ENCODE measurements around the gene RTN4RL2.

Gene RTN4RL2

DNA sequence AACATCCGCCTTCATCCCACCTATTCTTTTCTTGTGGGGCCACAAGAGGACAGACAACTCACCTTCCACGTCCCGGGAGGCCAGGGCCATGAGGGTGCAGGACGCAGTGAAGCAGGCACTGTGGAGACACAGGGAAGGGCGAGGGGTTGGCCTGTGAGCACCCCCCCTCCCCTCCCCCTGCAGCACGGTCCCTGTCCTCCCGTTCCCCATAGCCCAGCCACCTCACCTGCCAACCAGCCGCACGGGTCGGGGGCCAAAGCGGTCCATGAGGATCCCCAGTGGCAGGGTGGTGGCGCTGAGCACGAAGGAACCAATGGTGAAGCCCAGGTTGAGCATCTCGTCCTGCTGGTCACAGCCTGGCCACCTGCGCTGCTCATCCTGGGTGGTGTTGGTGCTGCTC, 40.6 kb downstream of the RTN4RL2 start:
- DNase-seq: no peak

DNA sequence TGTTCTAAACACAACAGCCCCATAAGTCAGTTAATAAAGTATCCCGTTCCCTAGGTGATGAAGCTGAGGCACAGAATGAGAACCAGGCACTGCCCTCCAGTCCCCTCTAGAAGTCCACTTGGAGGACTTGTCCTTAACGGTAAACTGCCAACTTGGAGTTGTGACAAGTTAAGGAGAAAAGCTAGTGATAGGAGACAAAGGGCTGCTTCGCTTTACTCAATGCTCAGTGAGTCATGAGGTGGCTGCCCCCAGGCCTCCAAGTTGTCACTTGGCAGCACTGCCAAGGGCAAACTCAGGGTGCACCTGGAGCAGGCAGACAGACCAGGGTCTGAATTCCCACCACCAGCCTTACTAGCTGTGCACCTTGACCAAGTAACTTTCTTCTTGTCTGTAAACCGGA, 41.6 kb downstream of the RTN4RL2 start:
- no peak for DNase-seq

DNA sequence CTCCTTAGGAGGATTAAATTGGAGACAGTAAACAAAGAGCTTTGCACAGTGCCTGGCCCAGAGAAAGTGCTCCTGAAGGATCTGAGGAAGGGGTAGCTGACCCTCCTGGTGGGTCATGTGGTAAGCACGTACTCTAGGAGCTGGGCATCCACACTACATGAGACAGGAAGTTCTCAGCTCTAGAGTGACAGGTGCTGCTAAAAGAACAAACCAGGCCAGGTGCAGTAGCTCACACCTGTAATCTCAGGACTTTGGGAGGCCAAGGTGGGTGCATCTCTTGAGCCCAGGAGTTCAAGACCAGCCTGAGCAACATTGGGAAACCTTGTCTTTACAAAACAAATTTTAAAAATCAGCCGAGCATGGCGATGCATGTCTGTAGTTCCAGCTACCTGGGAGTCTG, 42.0 kb downstream of the RTN4RL2 start:
- DNase-seq: no peak

DNA sequence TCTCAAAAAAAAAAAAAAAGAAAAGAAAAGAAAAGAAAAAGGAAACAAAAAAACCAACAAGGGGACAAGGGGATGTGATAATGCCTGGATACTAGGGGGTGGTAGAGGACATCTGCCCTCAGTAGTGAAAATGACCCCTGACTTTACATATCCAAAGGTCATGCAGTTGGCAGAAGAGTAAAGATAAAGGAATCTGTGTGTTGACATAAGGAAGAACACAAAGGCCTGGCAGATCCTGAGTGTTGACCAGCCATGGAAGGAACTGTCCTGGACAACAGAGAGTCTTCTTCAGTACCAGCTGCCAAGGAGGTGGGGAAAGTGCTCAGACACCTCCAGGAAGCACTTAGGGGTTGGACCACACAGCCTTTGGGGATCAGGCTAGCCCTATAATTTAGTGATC, 42.5 kb downstream of the RTN4RL2 start:
- no peak for DNase-seq

DNA sequence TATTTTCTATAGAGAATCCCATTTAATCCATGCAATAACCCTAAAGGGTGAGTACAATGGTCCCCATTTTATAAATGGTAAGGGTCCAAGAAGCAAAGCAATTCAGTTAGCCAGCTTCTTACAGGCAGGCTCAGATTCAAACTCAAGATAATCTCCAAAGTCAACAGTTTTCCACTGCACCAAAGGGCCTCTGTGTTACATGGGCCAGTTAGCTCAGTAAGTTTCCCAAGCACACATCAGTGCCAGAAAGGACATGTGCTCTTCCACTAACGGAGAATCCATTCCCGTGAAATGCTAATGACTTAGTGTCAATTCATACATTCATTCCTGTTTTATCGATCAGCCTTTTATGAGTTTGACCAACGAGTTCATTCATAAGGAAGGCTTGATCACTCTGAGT, 44.2 kb downstream of the RTN4RL2 start:
- no peak for DNase-seq

DNA sequence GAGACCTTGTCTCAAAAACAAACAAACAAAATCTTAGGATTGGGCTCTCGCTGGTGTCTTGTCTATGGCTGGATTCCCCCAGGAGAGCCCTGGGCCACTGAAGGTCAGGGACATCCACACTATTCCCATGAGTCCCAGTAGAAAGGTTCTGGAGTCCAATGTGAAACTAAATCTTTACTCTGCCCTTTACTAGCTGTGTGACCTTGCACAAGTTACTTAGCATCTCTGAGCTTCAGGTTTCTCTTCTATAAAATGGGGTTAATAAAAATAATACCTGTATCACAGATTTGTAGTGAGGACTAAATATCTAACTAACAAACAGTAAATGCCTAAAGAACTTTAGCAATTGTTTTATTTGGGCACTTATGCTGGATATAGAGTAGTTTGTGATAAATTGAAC, 46.2 kb downstream of the RTN4RL2 start:
- no peak for DNase-seq

DNA sequence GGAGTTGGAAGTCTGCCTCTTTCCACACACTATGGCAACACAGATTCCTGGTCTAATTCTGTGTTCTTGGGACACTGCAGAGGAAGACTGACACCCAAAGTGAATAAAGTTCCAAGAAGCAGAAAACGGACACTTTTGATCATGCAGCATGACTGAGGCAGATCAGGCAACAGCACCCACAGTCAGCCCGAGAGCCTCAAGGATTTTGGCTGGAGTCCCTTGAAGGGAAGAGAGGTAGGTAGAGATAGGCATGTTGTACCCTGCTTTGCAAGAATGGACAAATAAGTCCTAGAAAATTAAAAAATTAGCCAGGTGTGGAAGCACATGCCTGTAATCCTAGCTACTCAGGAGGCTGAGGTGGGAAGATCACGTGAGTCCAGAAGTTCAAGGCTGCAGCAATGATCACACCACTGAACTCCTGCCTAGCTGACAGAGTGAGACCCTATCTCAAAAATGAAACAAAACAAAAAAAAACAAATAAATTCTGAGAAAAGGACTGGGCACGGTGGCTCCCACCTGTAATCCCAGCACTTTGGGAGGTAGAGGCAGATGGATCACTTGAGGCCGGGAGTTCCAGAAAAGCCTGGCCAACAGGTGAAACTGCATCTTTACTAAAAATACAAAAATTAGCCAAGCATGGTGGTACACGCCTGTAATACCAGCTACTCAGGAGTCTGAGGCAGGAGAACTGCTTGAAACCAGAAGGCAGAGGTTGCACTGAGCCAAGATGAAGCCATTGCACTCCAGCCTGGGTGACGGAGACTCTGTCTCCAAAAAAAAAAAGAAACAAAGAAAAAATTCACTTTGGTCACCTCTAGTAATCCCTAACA, 48.2 kb downstream of the RTN4RL2 start:
- no peak for DNase-seq

DNA sequence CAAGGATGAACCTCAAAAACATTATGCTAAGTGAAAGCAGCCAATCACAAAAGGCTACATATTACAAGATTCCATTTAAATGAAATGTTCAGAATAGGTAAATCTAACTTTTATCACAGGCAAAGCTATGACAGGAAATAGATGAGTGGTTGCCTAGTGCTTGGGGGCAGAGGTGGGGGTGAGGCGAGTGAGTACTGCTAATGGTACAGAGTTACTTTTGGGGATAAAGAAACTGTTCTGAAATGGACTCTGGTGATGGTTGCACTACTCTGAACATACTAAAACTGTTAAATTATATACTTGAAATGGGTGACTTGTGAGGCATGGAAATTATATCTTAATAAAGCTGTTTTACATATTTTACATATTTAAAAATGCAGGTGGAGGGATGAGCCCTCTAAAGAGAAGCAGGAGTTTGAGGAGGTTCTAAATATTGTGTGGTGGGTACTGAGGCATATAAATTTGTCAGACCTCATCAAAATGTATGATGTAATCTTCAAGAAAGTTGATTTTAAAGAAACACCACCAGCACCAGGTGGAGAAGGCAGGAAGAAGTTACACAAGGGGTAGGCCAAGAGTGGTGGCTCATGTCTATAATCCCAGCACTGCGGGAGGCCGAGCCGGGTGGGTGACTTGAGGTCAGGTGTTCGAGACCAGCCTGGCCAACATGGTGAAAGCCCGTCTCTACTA, 51.6 kb downstream of the RTN4RL2 start:
- no peak for DNase-seq

DNA sequence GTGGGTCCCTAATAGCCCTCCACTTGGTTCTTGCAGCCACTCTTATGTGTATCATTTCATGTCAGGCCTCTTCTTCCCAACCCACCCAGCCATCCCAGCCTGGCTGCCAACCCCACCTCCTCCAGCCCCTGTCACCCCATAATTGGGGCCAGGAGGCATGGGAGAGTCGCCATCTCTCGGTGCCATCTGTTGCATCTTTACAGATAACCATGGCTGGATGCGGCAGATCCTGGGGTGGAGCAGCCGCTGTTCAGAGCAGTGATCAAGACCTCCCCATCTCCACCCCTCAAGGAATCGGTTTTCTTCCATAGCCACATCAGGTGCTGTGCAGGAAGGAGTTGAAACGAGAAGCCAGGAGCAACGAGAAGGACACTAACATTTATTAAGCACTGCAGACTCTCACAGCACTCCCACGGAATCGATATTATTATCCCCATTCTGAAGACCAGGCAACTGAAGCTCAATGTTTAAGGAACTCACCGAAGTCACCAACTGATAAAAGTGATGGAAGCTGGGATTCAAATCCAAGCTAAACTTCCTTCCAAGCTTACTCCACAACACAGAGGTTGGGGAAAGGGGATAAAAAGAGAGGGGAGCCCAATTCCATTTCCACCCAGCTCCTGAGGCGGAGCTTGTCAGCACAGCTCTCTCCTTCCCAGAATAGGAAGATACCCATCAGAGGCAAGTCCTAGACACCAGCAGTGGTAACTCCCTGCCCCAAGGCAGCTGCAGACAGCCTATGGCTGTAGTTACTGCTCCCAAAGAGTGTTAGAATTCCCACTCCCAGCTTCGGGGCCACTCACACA, 52.5 kb downstream of the RTN4RL2 start:
- no peak for DNase-seq

DNA sequence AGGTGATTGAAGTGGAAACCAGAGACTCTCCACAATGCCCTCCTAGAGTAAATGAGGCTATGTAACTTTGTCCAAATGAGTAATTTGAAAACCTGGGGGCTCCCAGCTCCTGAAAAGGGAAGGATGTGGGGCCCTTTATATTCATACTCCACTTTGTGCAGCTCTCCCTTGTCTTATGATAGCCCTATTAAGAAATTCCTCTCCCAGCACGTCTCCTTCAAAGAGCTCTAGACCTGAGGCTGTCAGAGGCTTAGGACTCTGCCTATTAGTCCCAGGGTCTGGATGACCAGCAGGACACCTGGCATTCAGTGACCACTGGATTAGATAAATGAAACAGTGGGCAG, 53.1 kb downstream of the RTN4RL2 start:
- DNase-seq: no peak

DNA sequence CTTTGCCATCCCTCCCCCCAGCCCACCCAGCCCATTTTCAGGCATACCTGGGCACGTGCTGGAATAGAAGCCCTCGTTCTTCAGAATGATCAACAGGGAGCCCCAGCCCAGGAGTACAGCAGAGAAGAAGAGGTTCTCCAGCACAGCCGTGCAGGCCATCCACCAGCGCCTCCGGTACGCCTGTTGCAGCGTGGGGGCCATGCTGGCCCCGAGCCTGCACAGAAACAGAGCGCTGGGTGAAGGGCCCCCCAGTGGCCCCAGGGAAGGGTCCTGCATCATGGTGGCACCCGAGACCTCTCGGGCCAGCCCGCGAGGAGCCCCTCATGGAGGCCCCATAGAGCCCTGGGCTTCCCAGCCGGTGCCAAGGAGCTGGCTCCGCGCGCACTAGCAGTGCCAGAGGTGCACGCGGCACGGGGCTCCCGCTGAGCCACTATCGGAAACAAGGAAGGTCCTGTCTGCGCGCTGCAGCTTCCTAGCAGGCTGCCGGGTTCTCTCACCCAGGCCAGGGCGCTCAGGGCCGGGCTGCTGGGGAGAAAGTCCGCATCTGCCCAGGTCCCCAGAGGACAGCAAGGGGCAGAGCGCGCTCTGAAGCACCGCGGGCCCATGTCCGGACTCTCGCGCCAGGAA, 53.7 kb downstream of the RTN4RL2 start:
- DNase-seq: peak; percentile 36

DNA sequence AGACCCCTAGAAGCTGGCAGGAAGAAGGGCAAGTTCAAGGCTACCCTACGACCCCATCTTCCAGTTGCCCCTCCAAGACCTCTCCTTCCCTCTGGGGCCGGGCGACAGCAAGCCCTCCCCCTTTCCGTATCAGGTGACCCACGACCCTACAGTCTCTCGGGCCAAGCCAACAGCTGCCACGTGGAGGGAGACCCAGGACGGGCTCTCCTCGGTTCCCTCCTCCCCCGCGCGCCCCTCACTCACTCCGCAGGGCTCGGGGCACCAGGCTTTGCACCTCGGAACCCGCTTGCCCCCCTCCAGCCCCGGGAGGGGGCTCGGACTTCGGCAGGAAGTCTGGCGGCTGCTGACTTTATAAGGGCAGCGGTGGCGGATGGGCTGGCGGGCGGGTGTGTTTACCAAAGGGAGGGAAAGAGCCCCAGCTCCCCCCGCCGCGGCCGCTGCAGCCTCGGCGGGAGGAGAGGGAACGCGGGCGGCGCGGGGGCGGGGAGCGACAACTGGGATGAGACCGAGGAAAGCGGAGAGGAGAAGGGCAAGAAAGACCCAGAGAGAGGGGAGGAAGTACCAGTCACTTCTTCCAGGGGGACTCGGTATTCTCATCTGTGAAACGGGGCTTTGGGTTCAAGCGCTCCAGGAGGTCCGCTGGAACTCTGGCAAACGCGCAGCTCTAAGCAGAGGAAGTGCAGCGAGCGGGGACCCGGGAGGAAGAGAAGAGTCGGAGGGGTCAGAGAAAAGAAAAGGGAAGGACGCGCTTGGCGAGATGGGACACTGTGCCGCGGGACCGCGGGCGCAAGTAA, 54.4 kb downstream of the RTN4RL2 start:
- no peak for DNase-seq

DNA sequence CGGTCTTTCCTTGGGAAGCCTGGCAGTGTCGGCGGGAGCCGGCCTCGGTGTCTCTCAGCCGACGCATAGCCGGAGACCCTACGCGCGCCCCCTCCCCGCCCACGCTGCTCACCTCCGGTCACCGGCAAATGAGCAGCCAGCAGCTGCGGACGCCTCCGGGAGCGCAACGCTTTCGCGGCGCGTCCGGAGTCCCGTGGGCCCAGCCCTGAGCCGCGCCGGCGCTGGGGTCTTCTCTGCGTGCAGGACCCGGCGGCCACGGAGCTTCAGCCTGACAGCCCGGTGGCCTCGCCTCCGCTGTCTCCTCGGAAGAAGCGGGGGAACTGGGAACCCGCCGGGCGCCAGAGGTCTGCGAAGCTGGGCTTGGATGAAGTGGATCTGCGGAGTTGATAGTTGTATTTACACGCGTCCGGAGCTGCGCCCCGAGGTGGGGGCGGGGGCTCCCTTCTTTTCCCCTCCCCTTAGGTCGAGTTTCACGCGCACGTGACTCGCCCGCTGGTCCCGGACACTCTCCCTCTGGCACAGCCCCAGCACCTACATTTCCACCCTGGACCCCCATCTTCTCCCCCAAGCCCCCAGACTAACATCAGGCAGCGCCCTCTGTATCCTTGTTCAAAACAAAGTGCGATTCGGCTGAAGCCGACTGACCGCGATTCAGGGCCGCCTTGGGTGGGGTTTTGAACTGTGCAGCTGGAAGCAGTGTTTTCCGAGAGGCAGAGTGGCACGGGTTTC, 55.2 kb downstream of the RTN4RL2 start, which contains the start of gene SLC43A1:
Gene SLC43A1 (minus strand): TSS at position 371 of the 729 bp plus-strand sequence. CDS start 1,591 bp downstream, outside the sequence.
- peak; percentile 15 for DNase-seq

DNA sequence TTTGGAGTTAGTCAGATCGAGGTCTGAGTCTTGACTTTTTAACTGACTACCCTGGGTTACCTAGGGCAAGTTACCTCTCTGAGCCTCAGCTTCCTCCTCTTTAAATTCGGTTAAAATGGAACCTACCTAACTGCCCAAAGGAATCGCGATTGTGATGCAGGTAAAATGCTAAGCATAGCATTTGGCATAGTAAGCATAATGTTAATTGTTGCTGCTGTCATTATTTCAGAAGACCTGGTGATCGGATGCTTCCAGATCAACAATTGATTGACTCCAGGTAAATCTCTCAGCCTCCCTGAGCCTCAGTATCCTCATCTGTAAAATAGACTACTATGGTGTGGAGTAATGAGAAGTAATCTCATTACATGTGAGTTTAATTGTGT, 55.7 kb downstream of the RTN4RL2 start:
- no peak for DNase-seq

DNA sequence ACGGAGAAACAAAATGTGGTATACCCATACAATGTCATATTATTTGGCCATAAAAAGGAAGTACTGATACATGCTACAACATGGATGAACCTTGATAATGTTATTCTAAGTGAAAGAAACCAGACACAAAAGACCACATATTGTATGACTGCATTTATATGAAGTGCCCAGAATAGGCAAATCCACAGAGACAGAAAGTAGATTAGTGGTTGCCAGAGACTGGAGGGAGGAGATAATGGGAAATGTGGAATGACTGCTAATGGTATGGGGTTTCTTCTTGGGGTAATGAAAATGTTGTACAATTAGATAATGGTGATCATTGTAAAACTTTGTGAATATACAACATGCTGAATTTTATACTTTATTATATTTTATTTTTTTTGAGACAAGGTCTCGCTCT, 60.8 kb downstream of the RTN4RL2 start:
- DNase-seq: no peak

DNA sequence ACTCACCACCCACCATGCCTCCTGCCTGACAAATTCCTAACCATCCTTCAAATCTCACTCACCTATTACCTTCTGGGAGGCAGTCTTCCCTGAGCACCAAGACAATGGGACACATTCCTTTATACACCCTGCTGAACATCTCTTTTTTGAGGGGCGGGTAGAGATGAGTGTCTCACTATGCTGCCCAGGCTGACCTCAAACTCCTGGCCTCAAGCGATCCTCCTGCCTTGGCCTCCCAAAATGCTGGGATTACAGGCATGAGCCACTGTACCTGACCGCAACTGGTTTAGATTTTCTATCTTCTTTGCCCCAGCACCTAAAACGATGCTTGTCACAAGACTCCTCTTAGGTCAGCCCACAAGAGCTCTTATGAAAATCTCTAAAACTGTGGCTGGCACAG, 63.1 kb downstream of the RTN4RL2 start:
- no peak for DNase-seq

Measured in DMS79 treated with DMSO at 0.1 percent for 48 hours (cell line).